ENCODE results near the gene ELN. TPM values are rescaled to one million over a fixed set of nuclear protein-coding genes. Genes with fewer than 3 reads are reported as not detected.

The ELN gene
- total RNA-seq, 4 donors from 2014 or later = 5.3 to 14.8 (median 6.9) TPM

DNA sequence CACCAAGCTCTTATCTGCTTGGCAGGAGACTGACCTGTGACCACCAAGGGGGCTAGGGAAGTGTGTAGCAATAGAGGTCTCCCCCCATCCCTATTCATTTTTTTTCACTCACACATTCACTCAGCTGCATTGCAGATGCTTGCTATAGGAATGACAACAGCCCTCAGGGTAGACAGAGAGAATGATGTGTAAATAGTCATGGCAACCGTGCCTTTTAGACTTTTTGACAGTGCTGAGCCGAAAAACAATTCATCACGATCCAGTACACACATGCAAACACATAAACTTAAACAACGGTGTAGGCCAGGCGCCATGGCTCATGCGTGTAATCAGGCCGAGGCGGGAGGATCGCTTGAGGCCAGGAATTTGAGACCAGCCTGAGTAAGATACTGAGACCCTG lies 7.6 kb upstream of the ELN start:
- Histone ChIP-seq H3K27ac (no peak overlapping the region), H3K4me3 (no peak overlapping the region), H3K4me1 (peaks cover 0 to 15% of the 10 kb centered on the region in 2 donors), H3K9me3 (no peaks in the 10 kb centered on the region), H3K36me3 (no peaks in the 10 kb centered on the region), H3K27me3 (peaks cover 0 to 6% (median 0%) of the 10 kb centered on the region in 3 donors)
- in situ Hi-C loops (cut with MboI; ENCODE audit: low sequenced_read_pairs in 4 of 4) = loop anchor here in 2 of 4 donors (5.0 to 10.0 kb wide), 2 partner anchors 146 to 158 kb away; partner anchors contain the start of gene TMEM270 (in 1 of the 2)
- TF ChIP-seq, protein P1, sequence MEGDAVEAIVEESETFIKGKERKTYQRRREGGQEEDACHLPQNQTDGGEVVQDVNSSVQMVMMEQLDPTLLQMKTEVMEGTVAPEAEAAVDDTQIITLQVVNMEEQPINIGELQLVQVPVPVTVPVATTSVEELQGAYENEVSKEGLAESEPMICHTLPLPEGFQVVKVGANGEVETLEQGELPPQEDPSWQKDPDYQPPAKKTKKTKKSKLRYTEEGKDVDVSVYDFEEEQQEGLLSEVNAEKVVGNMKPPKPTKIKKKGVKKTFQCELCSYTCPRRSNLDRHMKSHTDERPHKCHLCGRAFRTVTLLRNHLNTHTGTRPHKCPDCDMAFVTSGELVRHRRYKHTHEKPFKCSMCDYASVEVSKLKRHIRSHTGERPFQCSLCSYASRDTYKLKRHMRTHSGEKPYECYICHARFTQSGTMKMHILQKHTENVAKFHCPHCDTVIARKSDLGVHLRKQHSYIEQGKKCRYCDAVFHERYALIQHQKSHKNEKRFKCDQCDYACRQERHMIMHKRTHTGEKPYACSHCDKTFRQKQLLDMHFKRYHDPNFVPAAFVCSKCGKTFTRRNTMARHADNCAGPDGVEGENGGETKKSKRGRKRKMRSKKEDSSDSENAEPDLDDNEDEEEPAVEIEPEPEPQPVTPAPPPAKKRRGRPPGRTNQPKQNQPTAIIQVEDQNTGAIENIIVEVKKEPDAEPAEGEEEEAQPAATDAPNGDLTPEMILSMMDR (IDR thresholded peaks at IDR 0.05 in 4 of 5, conservative IDR thresholded peaks at IDR 0.05 in 1 of 5) = no peak
- no peak for TF ChIP-seq POLR2A (IDR thresholded peaks at IDR 0.05)
- intact Hi-C loops (cut with DNase I; ENCODE audit: low total_unique reads) = no loop called here
- DNase-seq (no peak), ATAC-seq (no peak)

DNA sequence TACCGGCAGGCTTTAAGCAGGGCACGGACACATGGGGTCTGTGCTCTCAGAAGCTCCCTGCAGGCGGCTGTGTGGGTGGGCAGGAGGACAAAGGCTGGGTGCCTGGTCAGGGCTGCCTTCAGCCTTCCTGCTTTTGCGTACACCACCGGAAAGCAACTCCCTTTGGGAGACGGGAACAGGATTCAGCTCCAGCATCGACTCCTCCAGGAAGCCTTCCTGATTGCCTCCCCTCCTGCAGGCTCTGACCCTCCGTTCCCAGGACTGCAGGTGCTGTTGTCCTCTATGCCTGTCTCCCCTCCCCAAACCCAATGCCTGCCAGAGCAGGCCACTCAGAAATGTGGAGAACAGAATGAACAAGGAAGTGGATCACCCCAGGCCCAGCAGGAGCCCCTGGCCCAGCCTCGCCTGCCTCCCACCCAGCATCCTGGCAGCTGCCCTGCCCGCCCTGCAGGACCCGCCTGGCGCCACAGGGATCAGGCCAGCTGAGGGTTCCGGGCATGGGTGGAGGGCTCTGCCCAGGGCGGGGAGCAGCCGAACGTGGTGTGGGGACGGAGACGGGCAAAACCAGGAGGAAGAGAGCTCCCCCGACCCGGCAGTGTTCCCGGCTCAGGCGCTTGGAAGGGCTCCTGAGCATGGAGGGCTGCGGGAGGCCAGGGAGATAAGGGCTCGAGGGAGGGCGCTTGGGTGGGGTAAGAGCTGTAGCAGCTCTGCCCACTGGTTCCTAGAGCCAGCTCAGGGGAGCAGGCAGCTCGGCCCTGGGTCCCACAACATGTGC lies 6.2 kb upstream of the ELN start:
- ATAC-seq (no peak), DNase-seq (no peak)
- Histone ChIP-seq H3K27ac (no peak overlapping the region), H3K9me3 (no peaks in the 10 kb centered on the region), H3K27me3 (peaks cover 0 to 6% (median 0%) of the 10 kb centered on the region in 3 donors), H3K36me3 (no peaks in the 10 kb centered on the region), H3K4me3 (no peak overlapping the region), H3K4me1 (peaks cover 0 to 19% of the 10 kb centered on the region in 2 donors)
- in situ Hi-C loops (cut with MboI; ENCODE audit: low sequenced_read_pairs in 4 of 4) (loop anchor here in 2 of 4 donors (5.0 to 10.0 kb wide), 2 partner anchors 147 to 159 kb away; partner anchors contain the start of gene TMEM270 (in 1 of the 2)), intact Hi-C loops (cut with DNase I; ENCODE audit: low total_unique reads) (no loop called here)
- TF ChIP-seq POLR2A (IDR thresholded peaks at IDR 0.05) = no peak
- TF ChIP-seq, protein P1 (IDR thresholded peaks at IDR 0.05 in 4 of 5, conservative IDR thresholded peaks at IDR 0.05 in 1 of 5) = no peak

DNA sequence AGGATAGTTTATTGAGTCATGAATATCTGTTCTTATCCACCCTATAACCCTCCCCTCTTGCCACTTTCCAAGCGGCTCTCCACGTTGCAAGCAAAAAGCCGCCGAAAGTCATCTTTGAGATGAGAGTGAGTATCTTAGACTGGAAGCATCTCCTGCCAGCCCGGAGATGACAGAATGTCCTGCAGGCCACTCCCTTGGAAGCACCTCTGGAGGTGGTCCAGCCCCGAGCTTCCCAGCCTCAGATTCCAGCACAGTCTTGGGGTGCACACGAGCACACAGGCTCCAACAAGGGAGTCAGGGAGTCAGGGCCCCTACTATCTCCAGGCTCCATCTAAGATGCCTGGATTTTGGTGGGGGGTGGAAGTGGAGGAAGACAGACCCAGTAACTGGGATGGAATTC lies 5.5 kb upstream of the ELN start:
- Histone ChIP-seq H3K9me3 (no peaks in the 10 kb centered on the region), H3K27ac (peak overlapping the region in 3 of 4 donors; percentile 15 to 47 (median 16)), H3K4me3 (no peak overlapping the region), H3K4me1 (peaks cover 6 to 26% of the 10 kb centered on the region in 2 donors), H3K36me3 (no peaks in the 10 kb centered on the region), H3K27me3 (peaks cover 0 to 8% (median 0%) of the 10 kb centered on the region in 3 donors)
- in situ Hi-C loops (cut with MboI; ENCODE audit: low sequenced_read_pairs in 4 of 4) (loop anchor here in 2 of 4 donors (5.0 to 10.0 kb wide), 2 partner anchors 148 to 160 kb away; partner anchors contain the start of gene TMEM270 (in 1 of the 2)), intact Hi-C loops (cut with DNase I; ENCODE audit: low total_unique reads) (no loop called here)
- ATAC-seq (no peak), DNase-seq (no peak)
- TF ChIP-seq, protein P1 (IDR thresholded peaks at IDR 0.05 in 4 of 5, conservative IDR thresholded peaks at IDR 0.05 in 1 of 5) = no peak
- no peak for TF ChIP-seq POLR2A (IDR thresholded peaks at IDR 0.05)

DNA sequence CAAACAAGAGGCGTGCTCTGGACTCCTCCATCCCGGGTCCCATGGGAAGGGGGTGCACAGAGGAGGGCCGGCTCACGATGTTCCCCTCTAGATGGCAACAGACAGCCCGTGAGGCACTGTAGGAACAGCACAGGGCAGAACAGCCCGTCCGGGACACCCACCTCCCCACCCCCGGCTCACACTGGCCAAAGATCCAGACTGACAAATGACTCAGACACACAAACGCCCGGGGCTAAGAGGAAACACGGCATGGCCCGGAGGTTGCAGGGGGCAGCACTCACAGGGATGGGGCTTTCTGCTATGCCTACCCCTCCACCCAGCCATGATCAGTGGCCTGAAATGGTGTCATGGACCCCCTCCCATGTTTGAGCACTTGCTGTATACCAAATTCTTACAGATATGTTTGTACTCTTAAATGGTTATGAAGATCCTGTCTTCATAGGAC lies 4.9 kb upstream of the ELN start:
- in situ Hi-C loops (cut with MboI; ENCODE audit: low sequenced_read_pairs in 4 of 4) = loop anchor here in 2 of 4 donors (5.0 to 10.0 kb wide), 2 partner anchors 148 to 161 kb away; partner anchors contain the start of gene TMEM270 (in 1 of the 2)
- Histone ChIP-seq H3K4me3 (no peak overlapping the region), H3K27ac (peak overlapping the region; percentile 15 to 48 (median 18)), H3K9me3 (no peaks in the 10 kb centered on the region), H3K27me3 (peaks cover 0 to 10% (median 0%) of the 10 kb centered on the region in 3 donors), H3K4me1 (peaks cover 10 to 26% of the 10 kb centered on the region in 2 donors), H3K36me3 (no peaks in the 10 kb centered on the region)
- ATAC-seq (peak; percentile 44 to 57), DNase-seq (peak; percentile 68 to 74)
- peak in 1 of 2 donors; percentile 20 for TF ChIP-seq POLR2A (IDR thresholded peaks at IDR 0.05)
- TF ChIP-seq, protein P1 (IDR thresholded peaks at IDR 0.05 in 4 of 5, conservative IDR thresholded peaks at IDR 0.05 in 1 of 5) = no peak
- intact Hi-C loops (cut with DNase I; ENCODE audit: low total_unique reads) = no loop called here
